Measurements from ENCODE around the gene EXOSC3.
A peak's percentile ranks its signal among the peaks of the same experiment; 100 is the strongest.

The EXOSC3 gene

DNA sequence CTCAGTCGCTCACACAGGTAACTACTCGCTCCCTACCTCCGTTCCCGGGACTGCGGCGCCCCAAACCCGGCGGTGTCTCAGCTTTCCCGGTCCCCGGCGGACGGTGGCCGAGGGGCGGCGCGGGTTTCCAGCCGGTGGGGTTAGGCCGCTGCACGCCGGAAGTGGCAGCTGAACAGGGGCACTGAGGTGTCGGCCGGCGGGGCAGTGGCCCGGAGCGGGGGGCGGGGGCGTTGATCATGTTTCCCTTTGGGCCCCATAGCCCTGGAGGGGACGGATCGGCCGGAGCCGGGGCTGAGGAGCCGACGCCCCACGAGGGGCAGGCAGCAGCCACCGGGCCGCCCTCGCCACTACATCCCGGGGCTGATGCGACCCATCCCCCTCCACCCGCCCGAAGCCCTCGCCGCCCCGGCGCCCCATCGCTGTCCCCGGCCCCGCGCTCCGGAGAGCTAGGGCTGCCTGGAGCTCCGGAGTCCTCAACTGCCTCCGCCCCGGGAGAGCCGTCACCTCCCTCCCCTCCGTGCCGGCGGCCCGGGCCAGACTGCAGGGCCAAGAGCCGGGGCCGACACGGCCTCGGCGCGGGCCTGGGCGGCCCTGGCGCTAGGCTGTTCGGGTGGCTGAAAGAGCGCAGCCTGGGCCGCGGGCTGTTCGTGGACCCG lies 15.9 kb upstream of the EXOSC3 start, which contains the start of gene DCAF10 (continued):
- TF ChIP-seq, protein P1, sequence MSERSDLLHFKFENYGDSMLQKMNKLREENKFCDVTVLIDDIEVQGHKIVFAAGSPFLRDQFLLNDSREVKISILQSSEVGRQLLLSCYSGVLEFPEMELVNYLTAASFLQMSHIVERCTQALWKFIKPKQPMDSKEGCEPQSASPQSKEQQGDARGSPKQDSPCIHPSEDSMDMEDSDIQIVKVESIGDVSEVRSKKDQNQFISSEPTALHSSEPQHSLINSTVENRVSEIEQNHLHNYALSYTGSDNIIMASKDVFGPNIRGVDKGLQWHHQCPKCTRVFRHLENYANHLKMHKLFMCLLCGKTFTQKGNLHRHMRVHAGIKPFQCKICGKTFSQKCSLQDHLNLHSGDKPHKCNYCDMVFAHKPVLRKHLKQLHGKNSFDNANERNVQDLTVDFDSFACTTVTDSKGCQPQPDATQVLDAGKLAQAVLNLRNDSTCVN (tag by site-specific recombination; optimal IDR thresholded peaks at IDR 0.05) = peak; percentile 73
- TF ChIP-seq ZNF558 (tag by site-specific recombination; IDR thresholded peaks at IDR 0.05) = peak; percentile 52; the same call in 1 of the 2 replicates
- TF ChIP-seq, protein P2, sequence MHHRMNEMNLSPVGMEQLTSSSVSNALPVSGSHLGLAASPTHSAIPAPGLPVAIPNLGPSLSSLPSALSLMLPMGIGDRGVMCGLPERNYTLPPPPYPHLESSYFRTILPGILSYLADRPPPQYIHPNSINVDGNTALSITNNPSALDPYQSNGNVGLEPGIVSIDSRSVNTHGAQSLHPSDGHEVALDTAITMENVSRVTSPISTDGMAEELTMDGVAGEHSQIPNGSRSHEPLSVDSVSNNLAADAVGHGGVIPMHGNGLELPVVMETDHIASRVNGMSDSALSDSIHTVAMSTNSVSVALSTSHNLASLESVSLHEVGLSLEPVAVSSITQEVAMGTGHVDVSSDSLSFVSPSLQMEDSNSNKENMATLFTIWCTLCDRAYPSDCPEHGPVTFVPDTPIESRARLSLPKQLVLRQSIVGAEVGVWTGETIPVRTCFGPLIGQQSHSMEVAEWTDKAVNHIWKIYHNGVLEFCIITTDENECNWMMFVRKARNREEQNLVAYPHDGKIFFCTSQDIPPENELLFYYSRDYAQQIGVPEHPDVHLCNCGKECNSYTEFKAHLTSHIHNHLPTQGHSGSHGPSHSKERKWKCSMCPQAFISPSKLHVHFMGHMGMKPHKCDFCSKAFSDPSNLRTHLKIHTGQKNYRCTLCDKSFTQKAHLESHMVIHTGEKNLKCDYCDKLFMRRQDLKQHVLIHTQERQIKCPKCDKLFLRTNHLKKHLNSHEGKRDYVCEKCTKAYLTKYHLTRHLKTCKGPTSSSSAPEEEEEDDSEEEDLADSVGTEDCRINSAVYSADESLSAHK (tag by site-specific recombination; IDR thresholded peaks at IDR 0.05) = peak; percentile 77; the same call in 1 of the 2 replicates
- TF ChIP-seq KLF9 (tag by site-specific recombination; IDR thresholded peaks at IDR 0.05; ENCODE audit: low read depth) = peak; percentile 80
- TF ChIP-seq ZBTB21 (tag by site-specific recombination; IDR thresholded peaks at IDR 0.05) = peak; percentile 45; the same call in 1 of the 2 replicates
- 0 out of 2 replicates have a peak, but pooled peaks have one; percentile 27 for TF ChIP-seq ZNF280D (tag by site-specific recombination; IDR thresholded peaks at IDR 0.05)
- 0 out of 2 replicates have a peak, but pooled peaks have one; percentile 57 for TF ChIP-seq ZNF350 (tag by site-specific recombination; IDR thresholded peaks at IDR 0.05)
- no peak for TF ChIP-seq MEIS1 (CRISPR knock-in tag; IDR thresholded peaks at IDR 0.05; ENCODE audit: borderline replicate concordance)
- no peak for TF ChIP-seq ZNF596 (tag by site-specific recombination; IDR thresholded peaks at IDR 0.05)
- no peak for TF ChIP-seq ZNF423 (tag by site-specific recombination; IDR thresholded peaks at IDR 0.05)
- peak; percentile 60 for TF ChIP-seq GLIS2 (tag by site-specific recombination; IDR thresholded peaks at IDR 0.05)
- peak; percentile 75; the same call in 1 of the 2 replicates for TF ChIP-seq ZFP41 (tag by site-specific recombination; IDR thresholded peaks at IDR 0.05; ENCODE audit: borderline replicate concordance)
- TF ChIP-seq, protein P3, sequence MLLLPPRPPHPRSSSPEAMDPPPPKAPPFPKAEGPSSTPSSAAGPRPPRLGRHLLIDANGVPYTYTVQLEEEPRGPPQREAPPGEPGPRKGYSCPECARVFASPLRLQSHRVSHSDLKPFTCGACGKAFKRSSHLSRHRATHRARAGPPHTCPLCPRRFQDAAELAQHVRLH (tag by site-specific recombination; IDR thresholded peaks at IDR 0.05) = no peak; the same call in 1 of the 2 replicates
- TF ChIP-seq ZNF10 (tag by site-specific recombination; IDR thresholded peaks at IDR 0.05) = peak; percentile 45
- peak; percentile 81 for TF ChIP-seq ZNF76 (tag by site-specific recombination; IDR thresholded peaks at IDR 0.05; ENCODE audit: borderline replicate concordance, low read depth)
- TF ChIP-seq ZSCAN30 (tag by site-specific recombination; IDR thresholded peaks at IDR 0.05) = peak; percentile 99
- TF ChIP-seq, protein P4, sequence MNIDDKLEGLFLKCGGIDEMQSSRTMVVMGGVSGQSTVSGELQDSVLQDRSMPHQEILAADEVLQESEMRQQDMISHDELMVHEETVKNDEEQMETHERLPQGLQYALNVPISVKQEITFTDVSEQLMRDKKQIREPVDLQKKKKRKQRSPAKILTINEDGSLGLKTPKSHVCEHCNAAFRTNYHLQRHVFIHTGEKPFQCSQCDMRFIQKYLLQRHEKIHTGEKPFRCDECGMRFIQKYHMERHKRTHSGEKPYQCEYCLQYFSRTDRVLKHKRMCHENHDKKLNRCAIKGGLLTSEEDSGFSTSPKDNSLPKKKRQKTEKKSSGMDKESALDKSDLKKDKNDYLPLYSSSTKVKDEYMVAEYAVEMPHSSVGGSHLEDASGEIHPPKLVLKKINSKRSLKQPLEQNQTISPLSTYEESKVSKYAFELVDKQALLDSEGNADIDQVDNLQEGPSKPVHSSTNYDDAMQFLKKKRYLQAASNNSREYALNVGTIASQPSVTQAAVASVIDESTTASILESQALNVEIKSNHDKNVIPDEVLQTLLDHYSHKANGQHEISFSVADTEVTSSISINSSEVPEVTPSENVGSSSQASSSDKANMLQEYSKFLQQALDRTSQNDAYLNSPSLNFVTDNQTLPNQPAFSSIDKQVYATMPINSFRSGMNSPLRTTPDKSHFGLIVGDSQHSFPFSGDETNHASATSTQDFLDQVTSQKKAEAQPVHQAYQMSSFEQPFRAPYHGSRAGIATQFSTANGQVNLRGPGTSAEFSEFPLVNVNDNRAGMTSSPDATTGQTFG (tag by site-specific recombination; IDR thresholded peaks at IDR 0.05; ENCODE audit: borderline replicate concordance) = peak; percentile 95; the same call in 1 of the 2 replicates
- no peak for TF ChIP-seq RBAK (tag by site-specific recombination; IDR thresholded peaks at IDR 0.05)
- no peak for TF ChIP-seq ZNF48 (tag by site-specific recombination; IDR thresholded peaks at IDR 0.05)
- TF ChIP-seq ZNF670 (tag by site-specific recombination; IDR thresholded peaks at IDR 0.05; ENCODE audit: low read depth) = no peak
- no peak for TF ChIP-seq ZNF221 (tag by site-specific recombination; IDR thresholded peaks at IDR 0.05; ENCODE audit: borderline replicate concordance)
- TF ChIP-seq ZNF19 (tag by site-specific recombination; IDR thresholded peaks at IDR 0.05; ENCODE audit: low read depth) = no peak
- no peak for TF ChIP-seq ZNF791 (tag by site-specific recombination; IDR thresholded peaks at IDR 0.05)
- TF ChIP-seq, protein P5, sequence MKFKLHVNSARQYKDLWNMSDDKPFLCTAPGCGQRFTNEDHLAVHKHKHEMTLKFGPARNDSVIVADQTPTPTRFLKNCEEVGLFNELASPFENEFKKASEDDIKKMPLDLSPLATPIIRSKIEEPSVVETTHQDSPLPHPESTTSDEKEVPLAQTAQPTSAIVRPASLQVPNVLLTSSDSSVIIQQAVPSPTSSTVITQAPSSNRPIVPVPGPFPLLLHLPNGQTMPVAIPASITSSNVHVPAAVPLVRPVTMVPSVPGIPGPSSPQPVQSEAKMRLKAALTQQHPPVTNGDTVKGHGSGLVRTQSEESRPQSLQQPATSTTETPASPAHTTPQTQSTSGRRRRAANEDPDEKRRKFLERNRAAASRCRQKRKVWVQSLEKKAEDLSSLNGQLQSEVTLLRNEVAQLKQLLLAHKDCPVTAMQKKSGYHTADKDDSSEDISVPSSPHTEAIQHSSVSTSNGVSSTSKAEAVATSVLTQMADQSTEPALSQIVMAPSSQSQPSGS (tag by site-specific recombination; IDR thresholded peaks at IDR 0.05; ENCODE audit: low read depth) = no peak

Measured in HEK293 (cell line).